ENCODE measurements around the gene KBTBD6.
"Not testable (repeated sequence)": the region's sequence is repeated elsewhere in the genome, so short reads cannot be mapped to it uniquely, and the experiment has no call there.

- TF ChIP-seq CTCF, MYC, MAX (IDR thresholded peaks at IDR 0.05; ENCODE audit: low read depth, low read length): not testable (repeated sequence)
Observed at GRCh38 chr13:41131189-41131588, 1.4 kb downstream of the KBTBD6 start.
